GM23338 (cell line): Measurements from ENCODE around the gene STRIP1. TPM values are rescaled to one million over a fixed set of nuclear protein-coding genes. Genes with fewer than 3 reads are reported as not detected.

Experiments used
- ATAC-seq: fragments of 200-7000 bp; cut with Tn5 transposase; 3 replicates; pipeline ENCODE4 v1.9.1; 2020
- DNase-seq: peaks from one replicate; pipeline ENCODE4 v3.0.0-alpha.2; 2015; ENCODE audit warnings: low spot score
- H2AFZ ChIP-seq: fragments of 200-600 bp; sonication (generic); 2 replicates; pipeline ENCODE4 v1.8.0; 2016; ENCODE audit warnings: antibody characterized with exemption, mild to moderate bottlenecking, moderate library complexity
- H3F3A ChIP-seq: fragments of 200-600 bp; sonication (generic); replicated peaks from 2 replicates; pipeline ENCODE4 v1.8.0; 2017; ENCODE audit warnings: antibody characterized with exemption, mixed run types, low read depth
- H3K27ac ChIP-seq: fragments of 200-600 bp; sonication (generic); 2 replicates; pipeline ENCODE4 v1.6.1; 2016; ENCODE audit warnings: low read depth
- H3K27me3 ChIP-seq: fragments of 200-600 bp; sonication (generic); 2 replicates; pipeline ENCODE4 v1.8.0; 2016; ENCODE audit warnings: mild to moderate bottlenecking, mixed run types, moderate library complexity; ENCODE audit not compliant: insufficient read depth
- H3K36me3 ChIP-seq: fragments of 200-600 bp; sonication (generic); 2 replicates; pipeline ENCODE4 v1.8.0; 2016; ENCODE audit warnings: mild to moderate bottlenecking; ENCODE audit not compliant: insufficient read depth
- H3K4me1 ChIP-seq: fragments of 200-600 bp; sonication (generic); 2 replicates; pipeline ENCODE4 v1.8.0; 2016; ENCODE audit warnings: mild to moderate bottlenecking, moderate library complexity; ENCODE audit not compliant: insufficient read depth
- H3K4me2 ChIP-seq: fragments of 200-600 bp; sonication (generic); 2 replicates; pipeline ENCODE4 v1.7.1; 2017; ENCODE audit warnings: mixed run types
- H3K4me3 ChIP-seq: fragments of 200-600 bp; sonication (generic); 2 replicates; pipeline ENCODE4 v1.6.1; 2016; ENCODE audit warnings: mixed run types
- H3K79me2 ChIP-seq: fragments of 200-600 bp; sonication (generic); replicated peaks from 2 replicates; pipeline ENCODE4 v1.8.0; 2017; ENCODE audit warnings: mild to moderate bottlenecking; ENCODE audit not compliant: insufficient read depth
- H3K9me2 ChIP-seq: fragments of 200-600 bp; sonication (generic); 2 replicates; pipeline ENCODE4 v1.8.0; 2017; ENCODE audit not compliant: insufficient read depth
- H4K20me1 ChIP-seq: fragments of 200-600 bp; sonication (generic); replicated peaks from 2 replicates; pipeline ENCODE4 v1.8.0; 2017; ENCODE audit warnings: mild to moderate bottlenecking; ENCODE audit not compliant: insufficient read depth
- H3K27ac Mint-ChIP-seq: 2 replicates; pipeline ENCODE4 v1.8.0; 2020; ENCODE audit warnings: inconsistent platforms, mild to moderate bottlenecking, moderate library complexity, mixed read lengths
- H3K27me3 Mint-ChIP-seq: 3 replicates; pipeline ENCODE4 v1.8.0; 2022; ENCODE audit warnings: low read depth, mild to moderate bottlenecking, moderate library complexity, mixed read lengths, inconsistent platforms; ENCODE audit not compliant: insufficient read depth, poor library complexity
- H3K36me3 Mint-ChIP-seq: 3 replicates; pipeline ENCODE4 v1.8.0; 2021; ENCODE audit warnings: low read depth, mild to moderate bottlenecking, inconsistent platforms, moderate library complexity, mixed read lengths
- H3K4me1 Mint-ChIP-seq: 3 replicates; pipeline ENCODE4 v1.8.0; 2020; ENCODE audit warnings: mild to moderate bottlenecking, inconsistent platforms, mixed read lengths
- H3K4me3 Mint-ChIP-seq: 3 replicates; pipeline ENCODE4 v1.8.0; 2021; ENCODE audit warnings: moderate library complexity, mild to moderate bottlenecking, inconsistent platforms, mixed read lengths
- H3K9me3 Mint-ChIP-seq: 3 replicates; pipeline ENCODE4 v1.8.0; 2020; ENCODE audit warnings: moderate library complexity, mild to moderate bottlenecking, inconsistent platforms, mixed read lengths
- CREB1 ChIP-seq: fragments of 250-450 bp; sonication (Bioruptor Pico); IDR thresholded peaks from 2 replicates; pipeline ENCODE4 v1.5.0; 2020; ENCODE audit warnings: low read depth, mild to moderate bottlenecking, moderate library complexity
- EZH2 ChIP-seq: fragments of 200-600 bp; sonication (generic); IDR thresholded peaks from one replicate; pipeline ENCODE4 v1.8.0; 2017; ENCODE audit warnings: antibody characterized with exemption, mild to moderate bottlenecking, low read depth; ENCODE audit not compliant: unreplicated experiment
- JUNB ChIP-seq: IDR thresholded peaks from one replicate; pipeline ENCODE4 v1.6.1; 2016; ENCODE audit warnings: antibody characterized with exemption; ENCODE audit not compliant: unreplicated experiment
- NANOG ChIP-seq: IDR thresholded peaks from 2 replicates; pipeline ENCODE4 v1.6.1; 2016; ENCODE audit warnings: antibody characterized with exemption, borderline replicate concordance
- POLR2AphosphoS5 ChIP-seq: IDR thresholded peaks from 2 replicates; pipeline ENCODE4 v1.6.1; 2016; ENCODE audit warnings: antibody characterized with exemption, low read depth
- STAT1 ChIP-seq: IDR thresholded peaks from one replicate; pipeline ENCODE4 v1.6.1; 2016; ENCODE audit warnings: antibody characterized with exemption; ENCODE audit not compliant: unreplicated experiment
- ZNF331 ChIP-seq: fragments of 250-450 bp; sonication (Bioruptor Pico); IDR thresholded peaks from 2 replicates; pipeline ENCODE4 v1.5.0; 2020; ENCODE audit warnings: low read depth, mild to moderate bottlenecking, moderate library complexity
- polyA plus RNA-seq: library from polyadenylated mRNA; unstranded; fragments of >200 nt; fragmentation: Nextera tagmentation; extraction: Ambion mirVana; gene quantifications from 2 replicates; pipeline ENCODE4 v1.2.1, GENCODE V29; 2016
- total RNA-seq: library from RNA; depleted of rRNA; stranded (reverse); fragments of >200 nt; shearing (Covaris generic); gene quantifications from 2 replicates; pipeline ENCODE4 v1.2.3, GENCODE V29; 2014
- TF ChIP-seq, protein P1 (sequence below), 2 experiments: fragments of 200-600 bp in 1 of 2; sonication (generic) in 1 of 2; conservative IDR thresholded peaks; 2 replicates each; pipeline versions ENCODE4 v1.5.1 to v1.6.1; 2016 to 2017; ENCODE audit warnings: antibody characterized with exemption in 2 of 2, low read depth in 2 of 2, mild to moderate bottlenecking in 2 of 2, moderate library complexity in 1 of 2
- TF ChIP-seq, protein P2 (sequence below): IDR thresholded peaks from one replicate; pipeline ENCODE4 v1.6.1; 2018; ENCODE audit warnings: antibody characterized with exemption; ENCODE audit not compliant: unreplicated experiment
- TF ChIP-seq, protein P3 (sequence below): fragments of 250-450 bp; sonication (Bioruptor Pico); IDR thresholded peaks from 2 replicates; pipeline ENCODE4 v1.5.0; 2020; ENCODE audit warnings: mild to moderate bottlenecking, moderate library complexity

Gene STRIP1
- total and polyA plus RNA-seq, 2 experiments from 2014 or later = 17.2 to 50.6 TPM

DNA sequence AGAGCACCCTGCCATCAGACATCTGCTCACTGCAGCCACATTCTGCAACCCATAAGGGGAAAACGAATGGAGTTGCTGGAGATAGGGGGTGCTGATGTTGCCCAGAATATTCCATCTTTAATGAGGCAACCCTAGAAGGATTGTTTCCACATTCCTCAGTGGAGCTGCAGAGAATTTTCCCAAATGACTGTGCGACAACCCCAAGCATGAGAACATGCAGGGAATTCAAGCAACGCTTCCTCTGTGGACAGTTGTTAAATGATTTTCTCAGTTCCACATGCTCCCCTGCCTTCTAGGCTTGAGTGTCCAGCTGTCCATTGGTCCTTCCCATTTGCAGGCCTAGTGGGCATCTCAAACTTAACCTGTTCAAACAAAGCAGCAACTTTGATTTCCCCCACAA is 57.4 kb downstream of the STRIP1 start (continued):
- TF ChIP-seq, protein P1, sequence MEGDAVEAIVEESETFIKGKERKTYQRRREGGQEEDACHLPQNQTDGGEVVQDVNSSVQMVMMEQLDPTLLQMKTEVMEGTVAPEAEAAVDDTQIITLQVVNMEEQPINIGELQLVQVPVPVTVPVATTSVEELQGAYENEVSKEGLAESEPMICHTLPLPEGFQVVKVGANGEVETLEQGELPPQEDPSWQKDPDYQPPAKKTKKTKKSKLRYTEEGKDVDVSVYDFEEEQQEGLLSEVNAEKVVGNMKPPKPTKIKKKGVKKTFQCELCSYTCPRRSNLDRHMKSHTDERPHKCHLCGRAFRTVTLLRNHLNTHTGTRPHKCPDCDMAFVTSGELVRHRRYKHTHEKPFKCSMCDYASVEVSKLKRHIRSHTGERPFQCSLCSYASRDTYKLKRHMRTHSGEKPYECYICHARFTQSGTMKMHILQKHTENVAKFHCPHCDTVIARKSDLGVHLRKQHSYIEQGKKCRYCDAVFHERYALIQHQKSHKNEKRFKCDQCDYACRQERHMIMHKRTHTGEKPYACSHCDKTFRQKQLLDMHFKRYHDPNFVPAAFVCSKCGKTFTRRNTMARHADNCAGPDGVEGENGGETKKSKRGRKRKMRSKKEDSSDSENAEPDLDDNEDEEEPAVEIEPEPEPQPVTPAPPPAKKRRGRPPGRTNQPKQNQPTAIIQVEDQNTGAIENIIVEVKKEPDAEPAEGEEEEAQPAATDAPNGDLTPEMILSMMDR (conservative IDR thresholded peaks at IDR 0.05; ENCODE audit: low read depth in 2 of 2) = no peak
- TF ChIP-seq ZNF331 (CRISPR knock-in tag) = no peak

DNA sequence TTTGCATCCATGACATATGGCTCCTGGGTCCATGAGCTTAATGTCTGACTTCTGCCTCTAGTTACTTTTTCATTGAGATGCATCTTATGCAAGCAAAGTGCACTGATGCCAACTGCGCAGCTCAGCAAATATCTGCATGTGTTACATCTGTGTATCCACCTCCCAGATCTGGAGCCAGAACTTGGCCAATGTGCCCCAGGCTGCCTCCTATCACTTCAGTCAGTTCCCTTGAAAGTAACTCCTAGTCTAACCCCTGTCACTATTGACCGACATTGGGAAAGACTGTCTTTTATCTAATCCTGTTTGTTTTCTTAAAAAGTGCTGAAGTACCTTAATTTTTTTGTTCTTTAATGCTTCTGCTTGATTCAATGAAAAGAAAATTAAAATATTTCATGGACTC is 58.6 kb downstream of the STRIP1 start:
- no peaks in the 10 kb centered on the region for H3K36me3 Mint-ChIP-seq
- no peak for TF ChIP-seq NANOG
- no peak for TF ChIP-seq JUNB
- no peak for TF ChIP-seq CREB1
- TF ChIP-seq, protein P1 (conservative IDR thresholded peaks at IDR 0.05; ENCODE audit: low read depth in 2 of 2) = no peak
- TF ChIP-seq STAT1 = no peak
- TF ChIP-seq EZH2 = no peak
- no peak for TF ChIP-seq ZNF331 (CRISPR knock-in tag)
- TF ChIP-seq POLR2AphosphoS5 = no peak
- TF ChIP-seq, protein P2, sequence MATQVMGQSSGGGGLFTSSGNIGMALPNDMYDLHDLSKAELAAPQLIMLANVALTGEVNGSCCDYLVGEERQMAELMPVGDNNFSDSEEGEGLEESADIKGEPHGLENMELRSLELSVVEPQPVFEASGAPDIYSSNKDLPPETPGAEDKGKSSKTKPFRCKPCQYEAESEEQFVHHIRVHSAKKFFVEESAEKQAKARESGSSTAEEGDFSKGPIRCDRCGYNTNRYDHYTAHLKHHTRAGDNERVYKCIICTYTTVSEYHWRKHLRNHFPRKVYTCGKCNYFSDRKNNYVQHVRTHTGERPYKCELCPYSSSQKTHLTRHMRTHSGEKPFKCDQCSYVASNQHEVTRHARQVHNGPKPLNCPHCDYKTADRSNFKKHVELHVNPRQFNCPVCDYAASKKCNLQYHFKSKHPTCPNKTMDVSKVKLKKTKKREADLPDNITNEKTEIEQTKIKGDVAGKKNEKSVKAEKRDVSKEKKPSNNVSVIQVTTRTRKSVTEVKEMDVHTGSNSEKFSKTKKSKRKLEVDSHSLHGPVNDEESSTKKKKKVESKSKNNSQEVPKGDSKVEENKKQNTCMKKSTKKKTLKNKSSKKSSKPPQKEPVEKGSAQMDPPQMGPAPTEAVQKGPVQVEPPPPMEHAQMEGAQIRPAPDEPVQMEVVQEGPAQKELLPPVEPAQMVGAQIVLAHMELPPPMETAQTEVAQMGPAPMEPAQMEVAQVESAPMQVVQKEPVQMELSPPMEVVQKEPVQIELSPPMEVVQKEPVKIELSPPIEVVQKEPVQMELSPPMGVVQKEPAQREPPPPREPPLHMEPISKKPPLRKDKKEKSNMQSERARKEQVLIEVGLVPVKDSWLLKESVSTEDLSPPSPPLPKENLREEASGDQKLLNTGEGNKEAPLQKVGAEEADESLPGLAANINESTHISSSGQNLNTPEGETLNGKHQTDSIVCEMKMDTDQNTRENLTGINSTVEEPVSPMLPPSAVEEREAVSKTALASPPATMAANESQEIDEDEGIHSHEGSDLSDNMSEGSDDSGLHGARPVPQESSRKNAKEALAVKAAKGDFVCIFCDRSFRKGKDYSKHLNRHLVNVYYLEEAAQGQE = no peak
- TF ChIP-seq, protein P3, sequence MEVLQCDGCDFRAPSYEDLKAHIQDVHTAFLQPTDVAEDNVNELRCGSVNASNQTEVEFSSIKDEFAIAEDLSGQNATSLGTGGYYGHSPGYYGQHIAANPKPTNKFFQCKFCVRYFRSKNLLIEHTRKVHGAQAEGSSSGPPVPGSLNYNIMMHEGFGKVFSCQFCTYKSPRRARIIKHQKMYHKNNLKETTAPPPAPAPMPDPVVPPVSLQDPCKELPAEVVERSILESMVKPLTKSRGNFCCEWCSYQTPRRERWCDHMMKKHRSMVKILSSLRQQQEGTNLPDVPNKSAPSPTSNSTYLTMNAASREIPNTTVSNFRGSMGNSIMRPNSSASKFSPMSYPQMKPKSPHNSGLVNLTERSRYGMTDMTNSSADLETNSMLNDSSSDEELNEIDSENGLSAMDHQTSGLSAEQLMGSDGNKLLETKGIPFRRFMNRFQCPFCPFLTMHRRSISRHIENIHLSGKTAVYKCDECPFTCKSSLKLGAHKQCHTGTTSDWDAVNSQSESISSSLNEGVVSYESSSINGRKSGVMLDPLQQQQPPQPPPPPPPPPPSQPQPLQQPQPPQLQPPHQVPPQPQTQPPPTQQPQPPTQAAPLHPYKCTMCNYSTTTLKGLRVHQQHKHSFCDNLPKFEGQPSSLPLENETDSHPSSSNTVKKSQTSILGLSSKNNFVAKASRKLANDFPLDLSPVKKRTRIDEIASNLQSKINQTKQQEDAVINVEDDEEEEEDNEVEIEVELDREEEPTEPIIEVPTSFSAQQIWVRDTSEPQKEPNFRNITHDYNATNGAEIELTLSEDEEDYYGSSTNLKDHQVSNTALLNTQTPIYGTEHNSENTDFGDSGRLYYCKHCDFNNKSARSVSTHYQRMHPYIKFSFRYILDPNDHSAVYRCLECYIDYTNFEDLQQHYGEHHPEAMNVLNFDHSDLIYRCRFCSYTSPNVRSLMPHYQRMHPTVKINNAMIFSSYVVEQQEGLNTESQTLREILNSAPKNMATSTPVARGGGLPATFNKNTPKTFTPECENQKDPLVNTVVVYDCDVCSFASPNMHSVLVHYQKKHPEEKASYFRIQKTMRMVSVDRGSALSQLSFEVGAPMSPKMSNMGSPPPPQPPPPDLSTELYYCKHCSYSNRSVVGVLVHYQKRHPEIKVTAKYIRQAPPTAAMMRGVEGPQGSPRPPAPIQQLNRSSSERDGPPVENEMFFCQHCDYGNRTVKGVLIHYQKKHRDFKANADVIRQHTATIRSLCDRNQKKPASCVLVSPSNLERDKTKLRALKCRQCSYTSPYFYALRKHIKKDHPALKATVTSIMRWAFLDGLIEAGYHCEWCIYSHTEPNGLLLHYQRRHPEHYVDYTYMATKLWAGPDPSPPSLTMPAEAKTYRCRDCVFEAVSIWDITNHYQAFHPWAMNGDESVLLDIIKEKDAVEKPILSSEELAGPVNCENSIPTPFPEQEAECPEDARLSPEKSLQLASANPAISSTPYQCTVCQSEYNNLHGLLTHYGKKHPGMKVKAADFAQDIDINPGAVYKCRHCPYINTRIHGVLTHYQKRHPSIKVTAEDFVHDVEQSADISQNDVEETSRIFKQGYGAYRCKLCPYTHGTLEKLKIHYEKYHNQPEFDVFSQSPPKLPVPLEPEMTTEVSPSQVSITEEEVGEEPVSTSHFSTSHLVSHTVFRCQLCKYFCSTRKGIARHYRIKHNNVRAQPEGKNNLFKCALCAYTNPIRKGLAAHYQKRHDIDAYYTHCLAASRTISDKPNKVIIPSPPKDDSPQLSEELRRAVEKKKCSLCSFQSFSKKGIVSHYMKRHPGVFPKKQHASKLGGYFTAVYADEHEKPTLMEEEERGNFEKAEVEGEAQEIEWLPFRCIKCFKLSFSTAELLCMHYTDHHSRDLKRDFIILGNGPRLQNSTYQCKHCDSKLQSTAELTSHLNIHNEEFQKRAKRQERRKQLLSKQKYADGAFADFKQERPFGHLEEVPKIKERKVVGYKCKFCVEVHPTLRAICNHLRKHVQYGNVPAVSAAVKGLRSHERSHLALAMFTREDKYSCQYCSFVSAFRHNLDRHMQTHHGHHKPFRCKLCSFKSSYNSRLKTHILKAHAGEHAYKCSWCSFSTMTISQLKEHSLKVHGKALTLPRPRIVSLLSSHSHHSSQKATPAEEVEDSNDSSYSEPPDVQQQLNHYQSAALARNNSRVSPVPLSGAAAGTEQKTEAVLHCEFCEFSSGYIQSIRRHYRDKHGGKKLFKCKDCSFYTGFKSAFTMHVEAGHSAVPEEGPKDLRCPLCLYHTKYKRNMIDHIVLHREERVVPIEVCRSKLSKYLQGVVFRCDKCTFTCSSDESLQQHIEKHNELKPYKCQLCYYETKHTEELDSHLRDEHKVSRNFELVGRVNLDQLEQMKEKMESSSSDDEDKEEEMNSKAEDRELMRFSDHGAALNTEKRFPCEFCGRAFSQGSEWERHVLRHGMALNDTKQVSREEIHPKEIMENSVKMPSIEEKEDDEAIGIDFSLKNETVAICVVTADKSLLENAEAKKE = no peak

More for the DNA sequence above, 58.6 kb downstream of the STRIP1 start:
- Mint-ChIP-seq H3K9me3 (no peaks in the 10 kb centered on the region), H3K4me3 (no peak overlapping the region), H3K27me3 (peaks cover 12% of the 10 kb centered on the region), H3K4me1 (peaks cover 9% of the 10 kb centered on the region), H3K27ac (no peak overlapping the region)
- Histone ChIP-seq H3K4me3 (no peak overlapping the region), H3K4me2 (no peak overlapping the region), H3K79me2 (no peaks in the 10 kb centered on the region), H3K36me3 (no peaks in the 10 kb centered on the region), H3F3A (no peaks in the 10 kb centered on the region), H3K27me3 (peaks cover under 1% of the 10 kb centered on the region), H3K4me1 (no peaks in the 10 kb centered on the region; the same call in 1 of the 2 replicates), H3K9me2 (no peaks in the 10 kb centered on the region), H3K27ac (no peak overlapping the region), H4K20me1 (no peaks in the 10 kb centered on the region), H2AFZ (no peak overlapping the region)
- no peak for ATAC-seq
- no peak for DNase-seq
